ENCODE results near the gene TALDO1. TPM values are rescaled to one million over a fixed set of nuclear protein-coding genes. Genes with fewer than 3 reads are reported as not detected.

Gene TALDO1
- total RNA-seq, 1 experiment from 2014 or later, result 173 TPM

DNA sequence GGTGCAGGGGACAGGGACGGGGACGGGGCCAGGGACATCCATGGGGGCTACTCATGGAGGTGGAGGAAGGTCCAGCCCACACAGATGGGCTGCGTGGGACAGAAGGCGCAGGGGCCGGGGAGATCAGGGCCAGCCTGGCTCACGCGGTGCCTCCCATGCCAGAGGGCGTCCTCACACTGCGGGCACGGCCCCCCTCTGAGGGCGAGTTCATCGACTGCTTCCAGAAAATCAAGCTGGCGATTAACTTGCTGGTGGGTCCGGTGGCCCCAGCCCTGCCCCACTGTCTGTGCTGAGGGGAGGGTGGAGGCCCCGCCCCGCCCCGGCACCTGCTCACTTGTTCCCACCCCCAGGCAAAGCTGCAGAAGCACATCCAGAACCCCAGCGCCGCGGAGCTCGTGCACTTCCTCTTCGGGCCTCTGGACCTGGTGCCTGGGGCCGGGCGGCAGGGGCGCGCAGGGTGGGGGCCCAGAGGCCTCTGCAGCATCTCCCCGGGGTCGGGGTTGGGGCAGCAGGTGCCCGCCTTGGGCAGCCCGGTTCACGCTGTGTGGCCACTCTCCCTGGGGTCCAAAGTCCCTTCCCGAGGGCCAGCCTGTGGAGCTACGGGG, 25.4 kb upstream of the TALDO1 start:
- no peaks in the 10 kb centered on the region for H3K9me3 ChIP-seq (ENCODE audit: low read depth, low read length, poor library complexity, severe bottlenecking)
- peaks cover 40% of the 10 kb centered on the region for H3K27me3 ChIP-seq (replicated peaks; ENCODE audit: insufficient read depth, low read depth, low read length, poor library complexity)
- no TSS peak for BruUV-seq (replicated peaks)
- H3K4me1 ChIP-seq (ENCODE audit: insufficient read depth, low read length, poor library complexity, severe bottlenecking), result no peaks in the 10 kb centered on the region
- intact Hi-C loops (cut with micrococcal nuclease; ENCODE audit: unreplicated experiment), result loop anchor here (5.0 to 10.0 kb wide), 2 partner anchors 60 to 167 kb away; no protein-coding TSS in a partner anchor
- POLR2A ChIA-PET (ENCODE audit: low non-redundant PET), result no interaction called here
- no peak for TF ChIP-seq EZH2 (IDR thresholded peaks at IDR 0.05; ENCODE audit: borderline replicate concordance, low read depth, low read length, poor library complexity, severe bottlenecking)
- TF ChIP-seq, protein P1, sequence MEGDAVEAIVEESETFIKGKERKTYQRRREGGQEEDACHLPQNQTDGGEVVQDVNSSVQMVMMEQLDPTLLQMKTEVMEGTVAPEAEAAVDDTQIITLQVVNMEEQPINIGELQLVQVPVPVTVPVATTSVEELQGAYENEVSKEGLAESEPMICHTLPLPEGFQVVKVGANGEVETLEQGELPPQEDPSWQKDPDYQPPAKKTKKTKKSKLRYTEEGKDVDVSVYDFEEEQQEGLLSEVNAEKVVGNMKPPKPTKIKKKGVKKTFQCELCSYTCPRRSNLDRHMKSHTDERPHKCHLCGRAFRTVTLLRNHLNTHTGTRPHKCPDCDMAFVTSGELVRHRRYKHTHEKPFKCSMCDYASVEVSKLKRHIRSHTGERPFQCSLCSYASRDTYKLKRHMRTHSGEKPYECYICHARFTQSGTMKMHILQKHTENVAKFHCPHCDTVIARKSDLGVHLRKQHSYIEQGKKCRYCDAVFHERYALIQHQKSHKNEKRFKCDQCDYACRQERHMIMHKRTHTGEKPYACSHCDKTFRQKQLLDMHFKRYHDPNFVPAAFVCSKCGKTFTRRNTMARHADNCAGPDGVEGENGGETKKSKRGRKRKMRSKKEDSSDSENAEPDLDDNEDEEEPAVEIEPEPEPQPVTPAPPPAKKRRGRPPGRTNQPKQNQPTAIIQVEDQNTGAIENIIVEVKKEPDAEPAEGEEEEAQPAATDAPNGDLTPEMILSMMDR (conservative IDR thresholded peaks at IDR 0.05; ENCODE audit: low read depth, low read length), result no peak
- CTCF ChIA-PET, result interaction anchor here (1.3 kb wide), 1 partner anchor 26 kb away, joined by 3 read pairs; no protein-coding TSS in a partner anchor
- H3K27ac ChIP-seq (ENCODE audit: low read depth, low read length, poor library complexity, severe bottlenecking), result no peak overlapping the region
- H3K4me3 ChIP-seq (ENCODE audit: low read depth, low read length, poor library complexity, severe bottlenecking), result no peak overlapping the region
- no peaks in the 10 kb centered on the region for H3K36me3 ChIP-seq (ENCODE audit: insufficient read depth, low read length, poor library complexity, severe bottlenecking)
- no peak for DNase-seq (ENCODE audit: low spot score)

DNA sequence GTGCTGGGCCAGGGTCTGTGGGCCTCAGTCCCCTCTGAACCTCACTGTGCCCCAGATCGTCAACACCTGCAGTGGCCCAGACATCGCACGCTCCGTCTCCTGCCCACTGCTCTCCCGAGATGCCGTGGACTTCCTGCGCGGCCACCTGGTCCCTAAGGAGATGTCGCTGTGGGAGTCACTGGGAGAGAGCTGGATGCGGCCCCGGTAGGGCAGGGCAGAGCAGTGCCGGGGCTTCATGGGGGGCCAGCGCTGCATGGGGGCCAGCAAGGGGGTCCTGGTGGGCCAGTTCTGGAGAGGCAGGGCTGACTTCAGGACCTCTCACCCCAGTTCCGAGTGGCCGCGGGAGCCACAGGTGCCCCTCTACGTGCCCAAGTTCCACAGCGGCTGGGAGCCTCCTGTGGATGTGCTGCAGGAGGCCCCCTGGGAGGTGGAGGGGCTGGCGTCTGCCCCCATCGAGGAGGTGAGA, 24.9 kb upstream of the TALDO1 start:
- DNase-seq (ENCODE audit: low spot score), result no peak
- no TSS peak for BruUV-seq (replicated peaks)
- H3K9me3 ChIP-seq (ENCODE audit: low read depth, low read length, poor library complexity, severe bottlenecking), result no peaks in the 10 kb centered on the region
- no peaks in the 10 kb centered on the region for H3K4me1 ChIP-seq (ENCODE audit: insufficient read depth, low read length, poor library complexity, severe bottlenecking)
- H3K27me3 ChIP-seq (replicated peaks; ENCODE audit: insufficient read depth, low read depth, low read length, poor library complexity), result peaks cover 40% of the 10 kb centered on the region
- CTCF ChIA-PET, result interaction anchor here (1.3 kb wide), 1 partner anchor 26 kb away, joined by 3 read pairs; no protein-coding TSS in a partner anchor
- no peak for TF ChIP-seq EZH2 (IDR thresholded peaks at IDR 0.05; ENCODE audit: borderline replicate concordance, low read depth, low read length, poor library complexity, severe bottlenecking)
- TF ChIP-seq, protein P1 (conservative IDR thresholded peaks at IDR 0.05; ENCODE audit: low read depth, low read length), result no peak
- no peaks in the 10 kb centered on the region for H3K36me3 ChIP-seq (ENCODE audit: insufficient read depth, low read length, poor library complexity, severe bottlenecking)
- no peak overlapping the region for H3K27ac ChIP-seq (ENCODE audit: low read depth, low read length, poor library complexity, severe bottlenecking)
- POLR2A ChIA-PET (ENCODE audit: low non-redundant PET), result no interaction called here
- intact Hi-C loops (cut with micrococcal nuclease; ENCODE audit: unreplicated experiment), result loop anchor here (5.0 to 10.0 kb wide), 2 partner anchors 60 to 168 kb away; no protein-coding TSS in a partner anchor
- H3K4me3 ChIP-seq (ENCODE audit: low read depth, low read length, poor library complexity, severe bottlenecking), result no peak overlapping the region

DNA sequence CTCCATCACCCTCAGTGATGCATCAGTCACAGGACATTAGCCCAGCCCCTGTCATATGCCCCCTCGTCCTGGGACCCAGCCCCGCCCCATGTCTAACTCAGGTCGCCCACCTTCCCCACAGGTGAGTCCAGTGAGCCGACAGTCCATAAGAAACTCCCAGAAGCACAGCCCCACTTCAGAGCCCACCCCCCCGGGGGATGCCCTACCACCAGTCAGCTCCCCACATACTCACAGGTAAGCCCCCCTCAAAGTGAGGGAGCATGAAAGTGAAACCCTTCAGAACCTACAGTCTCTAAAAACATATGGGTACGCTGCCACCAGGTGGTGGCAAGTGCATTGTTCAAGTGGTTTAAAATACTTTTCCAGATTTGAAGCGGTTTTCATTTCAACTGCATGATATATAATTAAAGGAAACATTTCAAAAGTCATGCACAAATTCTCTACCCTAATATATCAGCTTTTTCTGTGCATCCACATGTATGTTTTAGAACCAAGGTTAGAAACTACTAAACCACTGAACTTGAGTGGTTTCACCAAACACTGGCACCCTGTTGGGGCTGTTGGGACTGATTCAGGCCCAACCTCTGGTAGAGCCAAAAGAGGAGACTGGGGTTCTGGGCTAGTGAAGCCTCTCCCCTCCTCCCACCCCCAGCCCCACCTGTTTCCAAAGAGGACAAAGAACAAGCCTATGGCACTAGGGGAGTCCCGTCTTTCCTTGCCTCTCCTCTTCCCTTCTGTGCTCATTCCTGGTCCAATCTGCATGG, 24.0 kb upstream of the TALDO1 start:
- H3K27ac ChIP-seq (ENCODE audit: low read depth, low read length, poor library complexity, severe bottlenecking), result no peak overlapping the region
- ChIA-PET POLR2A (ENCODE audit: low non-redundant PET) (interaction anchor here (0.6 kb wide), 1 partner anchor 13 kb away, joined by 3 read pairs; no protein-coding TSS in a partner anchor), CTCF (interaction anchor here (1.3 kb wide), 1 partner anchor 27 kb away, joined by 3 read pairs; no protein-coding TSS in a partner anchor)
- peaks cover 40% of the 10 kb centered on the region for H3K27me3 ChIP-seq (replicated peaks; ENCODE audit: insufficient read depth, low read depth, low read length, poor library complexity)
- H3K4me1 ChIP-seq (ENCODE audit: insufficient read depth, low read length, poor library complexity, severe bottlenecking), result no peaks in the 10 kb centered on the region
- no peak overlapping the region for H3K4me3 ChIP-seq (ENCODE audit: low read depth, low read length, poor library complexity, severe bottlenecking)
- H3K9me3 ChIP-seq (ENCODE audit: low read depth, low read length, poor library complexity, severe bottlenecking), result no peaks in the 10 kb centered on the region
- TF ChIP-seq EZH2 (IDR thresholded peaks at IDR 0.05; ENCODE audit: borderline replicate concordance, low read depth, low read length, poor library complexity, severe bottlenecking), result no peak
- TF ChIP-seq, protein P1 (conservative IDR thresholded peaks at IDR 0.05; ENCODE audit: low read depth, low read length), result peak; percentile 65
- no TSS peak for BruUV-seq (replicated peaks)
- no peaks in the 10 kb centered on the region for H3K36me3 ChIP-seq (ENCODE audit: insufficient read depth, low read length, poor library complexity, severe bottlenecking)
- peak; percentile 61 for DNase-seq (ENCODE audit: low spot score)
- intact Hi-C loops (cut with micrococcal nuclease; ENCODE audit: unreplicated experiment), result loop anchor here (5.0 to 10.0 kb wide), 2 partner anchors 61 to 169 kb away; no protein-coding TSS in a partner anchor
